Epidermal melanocyte (primary cell): ENCODE results near the gene INSR.
"Not testable (repeated sequence)": the region's sequence is repeated elsewhere in the genome, so short reads cannot be mapped to it uniquely, and the experiment has no call there.

ENCODE experiments used
- DNase-seq: peaks from one replicate; pipeline ENCODE4 v3.0.0; 2011; ENCODE audit warnings: low spot score; ENCODE audit not compliant: insufficient read length

The INSR gene

GRCh38 chr19:7224995-7225394 is 69.2 kb downstream of the INSR start:
- DNase-seq: no peak

GRCh38 chr19:7224209-7224686 is 70.0 kb downstream of the INSR start:
- DNase-seq: no peak

- no peak for DNase-seq
Measured at GRCh38 chr19:7223429-7223828, 70.8 kb downstream of the INSR start.

GRCh38 chr19:7219056-7219455 is 75.2 kb downstream of the INSR start:
- no peak for DNase-seq

- no peak for DNase-seq
Measured at GRCh38 chr19:7217861-7218260, 76.4 kb downstream of the INSR start.

GRCh38 chr19:7216373-7216902 is 77.8 kb downstream of the INSR start:
- no peak for DNase-seq

GRCh38 chr19:7215176-7215575 is 79.0 kb downstream of the INSR start:
- no peak for DNase-seq

- no peak for DNase-seq
Measured at GRCh38 chr19:7214324-7215089, 79.7 kb downstream of the INSR start.

GRCh38 chr19:7213628-7214323 is 80.4 kb downstream of the INSR start:
- no peak for DNase-seq

- no peak for DNase-seq
Measured at GRCh38 chr19:7211191-7211951, 82.8 kb downstream of the INSR start.

GRCh38 chr19:7210359-7210758 is 83.9 kb downstream of the INSR start:
- no peak for DNase-seq

- DNase-seq: not testable (repeated sequence)
Measured at GRCh38 chr19:7209597-7210325, 84.5 kb downstream of the INSR start.

GRCh38 chr19:7209036-7209435 is 85.2 kb downstream of the INSR start:
- DNase-seq: not testable (repeated sequence)

GRCh38 chr19:7203332-7203731 is 90.9 kb downstream of the INSR start:
- DNase-seq: no peak

- DNase-seq: no peak
Measured at GRCh38 chr19:7202888-7203287, 91.3 kb downstream of the INSR start.

- no peak for DNase-seq
Measured at GRCh38 chr19:7200736-7201135, 93.5 kb downstream of the INSR start.

- DNase-seq: no peak
Measured at GRCh38 chr19:7199613-7200533, 94.3 kb downstream of the INSR start.

GRCh38 chr19:7197760-7198696 is 96.2 kb downstream of the INSR start:
- peak; percentile 87 for DNase-seq
